Lower lobe of right lung (tissue), 2 donors: ENCODE data around the gene RASSF4. TPM values are rescaled to one million over a fixed set of nuclear protein-coding genes. Genes with fewer than 3 reads are reported as not detected.

Experiments used
- ATAC-seq, 2 donors: fragments of 200-7000 bp; cut with Tn5 transposase; one replicate each; pipeline ENCODE4 v1.9.1; 2020 to 2022; ENCODE audit warnings: mild to moderate bottlenecking in 2 of 2, moderate library complexity in 2 of 2
- DNase-seq: peaks from one replicate; pipeline ENCODE4 v3.0.0-alpha.2; 2020
- H3K27ac ChIP-seq: fragments of 200-600 bp; one replicate; pipeline ENCODE4 v1.8.0; 2022
- H3K27me3 ChIP-seq: fragments of 200-600 bp; one replicate; pipeline ENCODE4 v1.8.0; 2022; ENCODE audit warnings: low read depth
- H3K36me3 ChIP-seq: fragments of 200-600 bp; one replicate; pipeline ENCODE4 v1.8.0; 2022; ENCODE audit warnings: mild to moderate bottlenecking
- H3K4me1 ChIP-seq: fragments of 200-600 bp; one replicate; pipeline ENCODE4 v1.8.0; 2022
- H3K4me3 ChIP-seq: fragments of 200-600 bp; one replicate; pipeline ENCODE4 v1.8.0; 2022; ENCODE audit warnings: mild to moderate bottlenecking
- H3K9me3 ChIP-seq: fragments of 200-600 bp; one replicate; pipeline ENCODE4 v1.8.0; 2022
- CTCF ChIP-seq: fragments of 200-600 bp; IDR thresholded peaks from one replicate; pipeline ENCODE4 v1.8.0; 2022; ENCODE audit warnings: antibody characterized with exemption, mild to moderate bottlenecking
- intact Hi-C: fragments of 100-400 bp; cut with DNase I; formaldehyde crosslinking; loops from one replicate; pipeline ENCODE4 v1.11.0; 2022
- total RNA-seq: library from RNA; stranded (reverse); fragmentation: NEBNext Ultra II Directional; extraction: Animal tissue kit (Norgen Biotek cat#: 25700); gene quantifications from one replicate; pipeline ENCODE4 v1.2.1, GENCODE V29; 2021
- donor health status: DM: no; HTN: yes; CAD: no; lungs with severe emphysema.

The RASSF4 gene
- total RNA-seq, 1 donor from 2014 or later, result 49.0 TPM

DNA sequence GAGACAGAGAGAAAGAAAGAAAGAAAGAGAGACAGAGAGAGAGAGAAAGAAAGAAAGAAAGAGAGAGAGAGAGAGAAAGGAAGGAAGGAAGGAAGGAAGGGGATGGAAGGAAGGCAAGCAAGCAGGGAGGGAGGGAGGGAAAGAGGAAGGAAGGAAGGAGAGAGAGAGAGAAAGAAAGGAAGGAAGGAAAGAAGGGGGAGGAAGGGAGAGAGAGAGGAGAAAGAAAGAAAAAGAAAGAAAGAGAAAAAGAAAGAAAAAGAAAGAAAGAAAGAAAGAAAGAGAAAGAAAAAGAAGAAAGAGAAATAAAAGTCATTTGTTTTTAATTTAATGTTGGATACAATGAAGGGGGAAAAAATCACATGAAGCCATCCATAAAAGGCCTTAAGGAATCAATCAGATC is 4.6 kb upstream of the RASSF4 start:
- no peak for TF ChIP-seq CTCF
- intact Hi-C loops, result no loop called here
- Histone ChIP-seq H3K4me3 (no peak overlapping the region), H3K36me3 (peaks cover 17% of the 10 kb centered on the region), H3K9me3 (no peaks in the 10 kb centered on the region), H3K4me1 (peaks cover 28% of the 10 kb centered on the region), H3K27ac (no peak overlapping the region), H3K27me3 (no peaks in the 10 kb centered on the region)
- DNase-seq, result no peak
- no peak for ATAC-seq

DNA sequence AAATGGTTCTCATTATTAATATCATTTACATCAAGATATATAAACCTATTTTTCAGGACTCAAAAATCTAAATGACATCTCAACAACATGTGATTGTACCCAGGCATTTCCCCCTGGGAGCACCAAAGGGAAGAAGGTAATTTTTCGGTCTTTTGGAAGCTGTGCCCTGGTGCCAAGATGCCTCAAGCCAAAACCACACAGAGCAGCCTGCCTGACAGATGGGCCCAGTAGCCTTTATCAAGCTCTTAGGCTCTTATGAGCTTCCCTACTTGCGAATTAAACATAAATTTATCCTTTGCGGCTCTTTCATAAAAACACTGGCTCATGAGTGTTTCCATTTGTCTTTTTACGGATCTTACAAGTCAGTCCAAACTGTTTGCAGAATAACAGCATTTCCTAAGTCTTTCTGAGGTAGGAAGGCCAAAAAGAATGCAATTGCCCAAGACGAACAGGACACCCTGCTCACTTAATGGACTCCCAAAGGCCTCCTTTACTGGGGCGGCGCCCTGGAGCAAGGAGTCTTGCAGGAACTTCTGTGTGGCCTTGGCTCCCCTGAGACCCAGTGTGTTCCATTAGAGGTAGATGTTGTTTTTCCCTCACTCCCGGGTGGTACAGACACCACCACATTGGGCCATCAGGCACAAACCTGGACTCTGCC is 4.1 kb upstream of the RASSF4 start:
- intact Hi-C loops, result no loop called here
- H3K4me1 ChIP-seq, result peaks cover 34% of the 10 kb centered on the region
- peaks cover 17% of the 10 kb centered on the region for H3K36me3 ChIP-seq
- DNase-seq (no peak), ATAC-seq (no peak)
- H3K4me3 ChIP-seq, result no peak overlapping the region
- TF ChIP-seq CTCF, result no peak
- no peak overlapping the region for H3K27ac ChIP-seq
- no peaks in the 10 kb centered on the region for H3K9me3 ChIP-seq
- H3K27me3 ChIP-seq, result no peaks in the 10 kb centered on the region

DNA sequence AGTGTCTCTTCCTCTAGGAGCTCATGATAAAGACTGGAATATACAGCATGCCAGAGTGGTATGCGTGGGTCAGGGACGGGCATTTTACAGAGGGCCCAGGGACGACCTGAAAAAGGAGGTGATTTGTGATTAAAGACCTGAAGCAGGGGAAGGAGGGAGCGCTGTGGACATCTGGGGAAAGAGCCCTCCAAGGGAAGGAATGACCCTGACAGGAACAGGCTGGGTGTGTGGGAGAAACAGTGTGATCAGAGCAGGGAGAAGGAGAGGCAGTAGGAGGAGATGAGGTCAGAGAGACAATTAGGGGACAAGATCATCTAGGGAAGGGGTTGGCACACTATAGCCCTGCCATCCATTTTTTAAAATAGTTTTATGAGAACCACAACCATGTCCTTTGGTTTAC is 3.4 kb upstream of the RASSF4 start:
- H3K36me3 ChIP-seq, result peaks cover 17% of the 10 kb centered on the region
- no peak for TF ChIP-seq CTCF
- H3K4me3 ChIP-seq, result no peak overlapping the region
- H3K27ac ChIP-seq, result no peak overlapping the region
- ATAC-seq (no peak), DNase-seq (no peak)
- no peaks in the 10 kb centered on the region for H3K27me3 ChIP-seq
- intact Hi-C loops, result no loop called here
- H3K4me1 ChIP-seq, result peaks cover 41% of the 10 kb centered on the region
- H3K9me3 ChIP-seq, result no peaks in the 10 kb centered on the region

DNA sequence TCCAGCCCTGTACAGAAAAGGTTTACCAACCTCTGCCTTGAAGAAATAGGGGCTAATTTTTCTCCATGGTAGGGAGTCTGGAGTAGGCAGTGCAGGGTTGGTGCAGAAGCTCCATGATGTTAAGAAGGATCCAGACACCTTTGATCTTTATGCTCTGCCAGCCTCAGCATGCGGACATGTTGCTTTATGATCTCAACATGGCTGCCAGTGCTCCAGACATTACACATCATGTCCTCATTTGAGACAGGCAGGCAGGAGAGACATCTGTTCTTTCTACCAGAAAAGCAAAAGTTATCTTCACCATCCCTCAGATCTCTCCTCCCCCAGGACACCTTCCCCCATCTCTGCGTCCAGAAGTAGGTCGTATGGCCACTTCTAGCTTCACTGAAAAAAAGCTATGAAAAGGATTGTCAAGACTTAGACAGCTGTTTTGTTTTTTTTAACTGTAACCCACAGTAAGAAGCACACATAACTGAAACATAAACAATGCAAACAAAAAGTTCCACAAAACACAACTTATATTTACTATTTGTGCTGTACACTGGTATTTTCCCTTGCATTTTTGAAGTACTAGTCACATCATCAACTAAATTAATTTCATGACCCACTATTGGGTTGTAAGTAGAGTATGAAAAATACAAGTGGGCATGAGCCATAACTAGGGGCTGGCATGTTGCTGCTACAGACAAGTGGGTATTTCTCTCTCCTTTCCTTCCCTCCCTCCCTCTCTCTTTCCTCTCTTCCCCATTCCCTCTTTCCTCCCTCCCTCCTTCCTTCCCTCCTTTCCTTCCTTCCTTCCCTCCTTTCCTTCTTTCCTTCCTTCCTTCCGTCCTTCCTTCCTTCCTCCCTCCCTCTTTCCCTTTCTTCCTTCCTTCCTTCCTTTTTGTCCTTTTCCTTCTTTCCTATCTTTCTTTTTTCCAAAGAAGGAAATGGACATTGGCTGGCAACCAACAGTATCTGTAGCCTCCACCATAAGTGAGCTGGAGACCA is 2.6 kb upstream of the RASSF4 start:
- Histone ChIP-seq H3K4me3 (no peak overlapping the region), H3K27ac (peak overlapping the region; percentile 94), H3K9me3 (no peaks in the 10 kb centered on the region), H3K4me1 (peaks cover 48% of the 10 kb centered on the region), H3K36me3 (peaks cover 17% of the 10 kb centered on the region), H3K27me3 (no peaks in the 10 kb centered on the region)
- ATAC-seq (no peak), DNase-seq (no peak)
- intact Hi-C loops, result no loop called here
- no peak for TF ChIP-seq CTCF

GRCh38 chr10:44958196-44958897 is 1.3 kb upstream of the RASSF4 start:
- Histone ChIP-seq H3K4me3 (peak overlapping the region; percentile 78), H3K27me3 (no peaks in the 10 kb centered on the region), H3K36me3 (peaks cover 13% of the 10 kb centered on the region), H3K27ac (peak overlapping the region; percentile 94), H3K9me3 (no peaks in the 10 kb centered on the region), H3K4me1 (peaks cover 51% of the 10 kb centered on the region)
- intact Hi-C loops, result no loop called here
- DNase-seq (no peak), ATAC-seq (peak; percentile 41 to 78)
- no peak for TF ChIP-seq CTCF
